ENCODE measurements around the gene ATG7.

ATG7 gene

DNA sequence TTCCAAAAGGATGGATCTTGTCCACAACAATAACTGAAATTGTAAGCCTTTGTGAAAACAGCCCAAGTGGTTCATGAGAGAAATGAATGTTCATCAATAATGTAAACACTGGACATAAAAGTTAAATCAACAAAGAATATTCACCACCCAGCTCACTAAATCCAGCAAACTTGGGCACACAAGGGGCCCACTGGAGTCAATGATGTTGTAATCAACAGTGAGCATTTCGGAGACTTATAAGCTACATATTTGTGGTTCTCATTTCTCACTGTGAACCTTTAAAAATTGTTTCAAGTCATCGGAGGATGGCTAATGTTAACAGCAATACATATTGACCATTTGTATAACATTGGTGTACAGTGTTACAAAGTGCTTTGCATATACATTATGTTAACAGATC, 308.4 kb downstream of the ATG7 start:
- Histone ChIP-seq H4K20me1 (ENCODE audit: low read depth, low read length) (no peaks in the 10 kb centered on the region), H3K9ac (ENCODE audit: low read length) (no peak overlapping the region), H3K27ac (ENCODE audit: low read depth, low read length) (no peak overlapping the region), H3K4me3 (ENCODE audit: insufficient read depth, low read length, poor library complexity, severe bottlenecking) (no peak overlapping the region), H3K27me3 (ENCODE audit: low read length) (no peaks in the 10 kb centered on the region), H3K9me2 (replicated peaks; ENCODE audit: insufficient read depth, low read length) (no peaks in the 10 kb centered on the region), H3K9me3 (ENCODE audit: insufficient read depth, low read length) (no peaks in the 10 kb centered on the region), H3K4me2 (ENCODE audit: low read depth, low read length, poor library complexity, severe bottlenecking) (no peak overlapping the region), H3K79me2 (ENCODE audit: insufficient read depth, low read length) (peaks cover 94% of the 10 kb centered on the region), H3K36me3 (ENCODE audit: low read length) (no peaks in the 10 kb centered on the region), H2AFZ (ENCODE audit: low read depth, low read length, severe bottlenecking) (no peak overlapping the region), H3F3A (ENCODE audit: insufficient read depth) (peaks cover 20% of the 10 kb centered on the region)
- TF ChIP-seq, protein P1, sequence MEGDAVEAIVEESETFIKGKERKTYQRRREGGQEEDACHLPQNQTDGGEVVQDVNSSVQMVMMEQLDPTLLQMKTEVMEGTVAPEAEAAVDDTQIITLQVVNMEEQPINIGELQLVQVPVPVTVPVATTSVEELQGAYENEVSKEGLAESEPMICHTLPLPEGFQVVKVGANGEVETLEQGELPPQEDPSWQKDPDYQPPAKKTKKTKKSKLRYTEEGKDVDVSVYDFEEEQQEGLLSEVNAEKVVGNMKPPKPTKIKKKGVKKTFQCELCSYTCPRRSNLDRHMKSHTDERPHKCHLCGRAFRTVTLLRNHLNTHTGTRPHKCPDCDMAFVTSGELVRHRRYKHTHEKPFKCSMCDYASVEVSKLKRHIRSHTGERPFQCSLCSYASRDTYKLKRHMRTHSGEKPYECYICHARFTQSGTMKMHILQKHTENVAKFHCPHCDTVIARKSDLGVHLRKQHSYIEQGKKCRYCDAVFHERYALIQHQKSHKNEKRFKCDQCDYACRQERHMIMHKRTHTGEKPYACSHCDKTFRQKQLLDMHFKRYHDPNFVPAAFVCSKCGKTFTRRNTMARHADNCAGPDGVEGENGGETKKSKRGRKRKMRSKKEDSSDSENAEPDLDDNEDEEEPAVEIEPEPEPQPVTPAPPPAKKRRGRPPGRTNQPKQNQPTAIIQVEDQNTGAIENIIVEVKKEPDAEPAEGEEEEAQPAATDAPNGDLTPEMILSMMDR (IDR thresholded peaks at IDR 0.05; ENCODE audit: insufficient read depth, low read length, poor library complexity, severe bottlenecking): no peak
- TF ChIP-seq EZH2phosphoT487 (conservative IDR thresholded peaks at IDR 0.05; ENCODE audit: low read length): no peak

DNA sequence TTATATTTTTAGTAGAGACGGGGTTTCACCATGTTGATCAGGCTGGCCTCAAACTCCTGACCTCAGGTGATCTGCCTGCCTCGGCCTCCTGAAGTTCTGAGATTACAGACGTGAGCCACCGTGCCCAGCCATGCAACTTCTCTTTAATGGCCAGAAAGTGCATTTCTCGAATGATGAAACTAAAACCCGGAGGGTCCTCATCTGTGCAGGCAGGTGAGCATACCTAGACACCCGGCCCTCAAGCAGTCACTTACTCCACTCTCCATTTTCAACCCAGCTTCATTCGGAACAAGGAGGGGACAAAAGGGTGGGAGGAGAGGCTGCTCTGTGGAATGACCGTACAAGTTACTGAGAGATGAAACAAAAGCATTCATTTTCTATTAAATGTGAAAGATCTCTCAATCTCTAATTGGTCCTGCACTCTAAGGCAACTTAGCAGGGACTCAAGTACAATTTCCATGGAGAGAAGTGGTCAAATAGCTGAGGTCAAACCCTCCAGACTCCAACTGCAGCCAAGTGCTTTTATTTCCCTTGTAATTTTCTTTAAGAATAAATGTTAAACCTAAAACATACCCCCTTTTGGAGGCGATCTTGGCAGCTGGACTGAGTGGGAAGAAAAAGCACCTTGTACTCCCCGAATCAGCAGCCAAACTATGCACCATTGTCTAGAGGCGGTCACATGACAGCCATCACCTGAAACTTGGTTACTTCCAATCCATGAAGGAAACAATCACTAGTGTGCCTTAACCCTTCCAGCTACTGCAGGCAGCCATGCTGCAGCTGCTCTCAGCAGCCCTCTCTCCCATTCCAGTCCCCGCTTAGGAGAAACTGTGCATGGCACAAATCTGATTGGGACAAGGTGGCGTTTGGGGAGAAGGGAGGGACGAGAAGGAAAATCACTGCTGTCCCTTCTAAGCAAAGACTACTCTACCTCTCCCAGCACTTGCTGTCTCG, 309.3 kb downstream of the ATG7 start:
- peak overlapping the region; percentile 24 for H3K4me3 ChIP-seq (ENCODE audit: insufficient read depth, low read length, poor library complexity, severe bottlenecking)
- H3K9ac ChIP-seq (ENCODE audit: low read length): peak overlapping the region; percentile 39
- H3F3A ChIP-seq (ENCODE audit: insufficient read depth): peaks cover 20% of the 10 kb centered on the region
- H3K9me2 ChIP-seq (replicated peaks; ENCODE audit: insufficient read depth, low read length): no peaks in the 10 kb centered on the region
- peaks cover 94% of the 10 kb centered on the region for H3K79me2 ChIP-seq (ENCODE audit: insufficient read depth, low read length)
- no peaks in the 10 kb centered on the region for H3K27me3 ChIP-seq (ENCODE audit: low read length)
- no peak overlapping the region for H2AFZ ChIP-seq (ENCODE audit: low read depth, low read length, severe bottlenecking)
- H4K20me1 ChIP-seq (ENCODE audit: low read depth, low read length): no peaks in the 10 kb centered on the region
- TF ChIP-seq, protein P1 (IDR thresholded peaks at IDR 0.05; ENCODE audit: insufficient read depth, low read length, poor library complexity, severe bottlenecking): no peak
- TF ChIP-seq EZH2phosphoT487 (conservative IDR thresholded peaks at IDR 0.05; ENCODE audit: low read length): no peak
- peak overlapping the region; percentile 75 for H3K27ac ChIP-seq (ENCODE audit: low read depth, low read length)
- no peaks in the 10 kb centered on the region for H3K36me3 ChIP-seq (ENCODE audit: low read length)
- H3K4me2 ChIP-seq (ENCODE audit: low read depth, low read length, poor library complexity, severe bottlenecking): peak overlapping the region; percentile 65
- no peaks in the 10 kb centered on the region for H3K9me3 ChIP-seq (ENCODE audit: insufficient read depth, low read length)

DNA sequence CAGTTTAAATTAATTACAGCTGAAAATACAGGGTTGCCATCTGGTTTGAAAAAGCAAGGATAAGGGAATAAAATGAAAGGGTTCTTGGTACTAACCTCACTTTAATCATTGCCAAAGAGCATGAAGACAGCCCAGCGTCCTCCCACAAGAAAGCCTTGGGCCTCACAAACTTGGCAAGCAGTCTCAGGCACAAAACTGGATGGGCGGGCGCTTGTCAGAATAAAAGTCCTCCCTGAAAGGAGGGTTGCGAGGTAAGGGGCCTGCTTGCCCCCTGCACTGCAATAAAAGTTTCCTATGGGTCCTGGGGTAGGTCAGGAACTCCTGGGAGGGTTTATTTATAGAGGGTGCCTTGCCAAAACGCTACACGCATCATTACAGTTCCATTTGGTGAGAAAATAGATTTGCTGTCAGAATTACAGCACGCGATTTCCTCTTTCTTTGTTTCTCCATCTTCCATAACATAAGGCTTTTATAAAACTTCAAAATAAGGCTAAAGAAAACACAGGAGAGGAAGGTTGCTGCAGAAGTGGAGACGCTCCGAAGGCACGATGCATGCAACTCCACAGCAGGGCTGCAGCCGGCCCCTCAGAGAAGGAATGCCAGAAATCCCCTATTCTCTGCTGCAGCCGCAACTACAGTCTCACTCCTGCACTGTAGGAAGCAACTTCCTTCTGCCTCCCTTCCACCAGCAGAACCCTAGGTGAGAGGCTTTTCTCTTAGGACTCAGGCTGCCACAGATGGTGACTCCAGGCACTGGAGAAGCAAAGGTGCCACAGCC, 310.2 kb downstream of the ATG7 start:
- peaks cover 94% of the 10 kb centered on the region for H3K79me2 ChIP-seq (ENCODE audit: insufficient read depth, low read length)
- no peaks in the 10 kb centered on the region for H4K20me1 ChIP-seq (ENCODE audit: low read depth, low read length)
- H3K4me2 ChIP-seq (ENCODE audit: low read depth, low read length, poor library complexity, severe bottlenecking): peak overlapping the region; percentile 65
- no peaks in the 10 kb centered on the region for H3K9me2 ChIP-seq (replicated peaks; ENCODE audit: insufficient read depth, low read length)
- H3K9ac ChIP-seq (ENCODE audit: low read length): peak overlapping the region; percentile 39
- no peak overlapping the region for H2AFZ ChIP-seq (ENCODE audit: low read depth, low read length, severe bottlenecking)
- H3K27me3 ChIP-seq (ENCODE audit: low read length): no peaks in the 10 kb centered on the region
- TF ChIP-seq, protein P1 (IDR thresholded peaks at IDR 0.05; ENCODE audit: insufficient read depth, low read length, poor library complexity, severe bottlenecking): no peak
- no peak for TF ChIP-seq EZH2phosphoT487 (conservative IDR thresholded peaks at IDR 0.05; ENCODE audit: low read length)
- no peaks in the 10 kb centered on the region for H3K36me3 ChIP-seq (ENCODE audit: low read length)
- H3F3A ChIP-seq (ENCODE audit: insufficient read depth): peaks cover 20% of the 10 kb centered on the region
- H3K9me3 ChIP-seq (ENCODE audit: insufficient read depth, low read length): no peaks in the 10 kb centered on the region
- peak overlapping the region; percentile 75 for H3K27ac ChIP-seq (ENCODE audit: low read depth, low read length)
- peak overlapping the region; percentile 24 for H3K4me3 ChIP-seq (ENCODE audit: insufficient read depth, low read length, poor library complexity, severe bottlenecking)

Measured in SU-DHL-6 (cell line).